Measurements from ENCODE around the gene AHSA1. TPM values are rescaled to one million over a fixed set of nuclear protein-coding genes. Genes with fewer than 3 reads are reported as not detected.

The AHSA1 gene
- polyA plus RNA-seq, 1 donor, result 111 TPM

GRCh38 chr14:77509366-77509765 lies 51.5 kb downstream of the AHSA1 start:
- no peak for DNase-seq (ENCODE audit: low read depth)

- DNase-seq (ENCODE audit: low read depth), result no peak
Measured at GRCh38 chr14:77511486-77512162, 53.7 kb downstream of the AHSA1 start.

DNA sequence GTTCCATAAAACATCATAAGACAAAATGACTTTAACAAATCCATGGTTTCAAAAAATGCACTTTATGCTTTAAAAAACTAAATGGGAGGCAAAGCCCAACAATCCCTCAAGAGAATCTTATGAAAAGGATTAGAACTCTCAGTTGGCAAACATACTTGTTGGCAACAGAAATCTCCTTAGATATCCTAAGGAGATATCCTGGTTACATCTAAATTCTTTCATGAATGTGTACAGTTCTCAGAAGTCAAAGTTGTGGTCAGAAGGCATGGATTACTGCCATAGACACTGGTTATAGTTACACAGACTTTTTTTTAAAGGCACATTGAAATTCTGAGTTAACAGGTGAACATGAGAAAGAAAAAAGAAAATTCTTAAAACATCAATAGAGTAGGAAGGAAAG lies 58.2 kb downstream of the AHSA1 start:
- DNase-seq (ENCODE audit: low read depth), result no peak

Other genes with a start within 250 kb of the AHSA1 start
- gene NGB, start 186.9 kb upstream of the AHSA1 start, polyA plus RNA-seq (ENCODE audit: insufficient read length), result not detected
- gene POMT2, start 137.2 kb upstream of the AHSA1 start, polyA plus RNA-seq (ENCODE audit: insufficient read length), result 24.4 TPM
- 19.4 TPM for gene GSTZ1, start 137.1 kb upstream of the AHSA1 start, polyA plus RNA-seq (ENCODE audit: insufficient read length)
- 5.7 TPM for gene TMED8, start 81.0 kb upstream of the AHSA1 start, polyA plus RNA-seq (ENCODE audit: insufficient read length)
- 0.22 TPM for gene SAMD15, start 80.7 kb upstream of the AHSA1 start, polyA plus RNA-seq (ENCODE audit: insufficient read length)
- 0.32 TPM for gene NOXRED1, start 34.6 kb upstream of the AHSA1 start, polyA plus RNA-seq (ENCODE audit: insufficient read length)
- 23.9 TPM for gene VIPAS39, start 492 bp upstream of the AHSA1 start, polyA plus RNA-seq (ENCODE audit: insufficient read length)
- gene ISM2, start 40.7 kb downstream of the AHSA1 start, polyA plus RNA-seq (ENCODE audit: insufficient read length), result not detected
- 16.4 TPM for gene SPTLC2, start 158.5 kb downstream of the AHSA1 start, polyA plus RNA-seq (ENCODE audit: insufficient read length)
- gene ALKBH1, start 249.9 kb downstream of the AHSA1 start, polyA plus RNA-seq (ENCODE audit: insufficient read length), result 11.0 TPM